Vagina (tissue), 2 donors: ENCODE data around the gene CCNY.

Experiments used
- CTCF ChIP-seq, 3 experiments: fragments of 450-650 bp in 2 of 3; fragments of 200-600 bp in 1 of 3; sonication (generic) in 1 of 3; IDR thresholded peaks; one replicate each; pipeline ENCODE4 v1.5.1; 2017 to 2019; ENCODE audit warnings: antibody characterized with exemption in 3 of 3, mild to moderate bottlenecking in 2 of 3, moderate library complexity in 2 of 3
- POLR2A ChIP-seq, 2 donors: fragments of 450-650 bp; IDR thresholded peaks; one replicate each; pipeline ENCODE4 v1.6.1; 2017; ENCODE audit warnings: antibody characterized with exemption in 2 of 2, mild to moderate bottlenecking in 2 of 2, moderate library complexity in 2 of 2
- POLR2AphosphoS5 ChIP-seq, 2 donors: sonication (generic); formaldehyde crosslinking; IDR thresholded peaks; one replicate each; pipeline ENCODE4 v1.9.0; 2017; ENCODE audit warnings: antibody characterized with exemption in 2 of 2, mild to moderate bottlenecking in 2 of 2, low read depth in 1 of 2; ENCODE audit not compliant: insufficient read depth in 1 of 2

- TF ChIP-seq POLR2A (IDR thresholded peaks at IDR 0.05) = no peak
- no peak for TF ChIP-seq CTCF (IDR thresholded peaks at IDR 0.05)
- no peak for TF ChIP-seq POLR2AphosphoS5 (IDR thresholded peaks at IDR 0.05; ENCODE audit: insufficient read depth in 1 of 2, low read depth in 1 of 2)
These were observed 13.1 kb downstream of the CCNY start for GRCh38 chr10:35349389-35349915.
